Activated CD8-positive, alpha-beta memory T cell treated with anti-CD3 and anti-CD28 coated beads for 24 hours (primary cell): ENCODE results near the gene CPNE5.

Source experiments
- DNase-seq: peaks from one replicate; pipeline ENCODE4 v3.0.0-alpha.2; 2020

Gene CPNE5

DNA sequence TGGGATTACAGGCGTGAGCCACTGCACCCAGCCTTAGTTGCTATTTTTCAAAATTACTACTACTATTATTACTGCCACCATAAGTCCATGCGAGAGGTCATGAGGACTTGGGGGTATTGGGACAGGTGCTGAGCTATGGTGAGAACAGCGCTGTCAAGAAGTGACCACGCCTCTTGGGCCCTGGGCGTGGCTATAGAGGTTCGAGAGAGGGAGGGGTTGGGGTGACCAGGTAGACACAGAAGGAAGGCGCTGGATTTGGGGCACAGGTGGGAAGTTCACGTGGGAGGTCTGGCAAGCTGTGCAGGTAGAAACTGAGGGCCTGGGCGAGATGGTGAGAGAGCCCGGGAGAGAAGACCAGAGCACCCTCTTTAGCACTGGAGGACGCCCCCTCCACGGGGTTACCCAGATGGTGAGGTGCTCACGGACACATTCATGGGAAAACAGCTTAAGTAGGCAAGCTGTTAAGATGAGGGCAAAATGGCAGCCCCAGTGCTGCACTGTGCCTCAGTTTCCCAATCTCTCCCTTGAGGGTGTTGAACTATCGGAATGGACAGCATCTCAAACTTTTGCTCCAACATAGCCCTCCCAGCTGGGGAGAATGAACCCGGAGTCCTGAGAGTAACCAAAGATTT is 80.6 kb downstream of the CPNE5 start:
- DNase-seq = no peak

- DNase-seq = no peak
Measured at GRCh38 chr6:36757943-36758508, 81.2 kb downstream of the CPNE5 start.

DNA sequence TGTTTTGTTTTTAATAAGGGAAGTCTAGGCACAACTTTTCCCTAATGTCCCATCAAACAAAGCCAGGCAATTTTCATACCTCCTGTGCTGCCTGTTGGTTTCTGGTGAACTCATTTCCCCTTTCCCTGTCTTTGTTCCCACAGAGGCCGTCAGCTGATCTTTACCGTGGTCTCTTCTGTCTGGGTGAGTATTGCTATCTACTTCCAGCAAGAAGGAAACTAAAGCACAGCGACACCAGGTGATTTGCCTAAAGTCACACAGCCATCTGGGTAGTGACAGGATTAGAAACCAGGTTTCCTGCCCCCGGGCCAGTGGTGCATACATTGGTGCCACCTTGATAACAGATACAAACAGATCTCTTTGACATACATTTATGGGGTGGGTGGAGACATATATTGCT is 82.0 kb downstream of the CPNE5 start:
- DNase-seq = no peak

GRCh38 chr6:36756786-36757185 is 82.5 kb downstream of the CPNE5 start:
- DNase-seq = no peak

GRCh38 chr6:36755435-36756348 is 83.6 kb downstream of the CPNE5 start:
- DNase-seq = peak; percentile 82

- no peak for DNase-seq
Measured at GRCh38 chr6:36754582-36755434, 84.4 kb downstream of the CPNE5 start.

DNA sequence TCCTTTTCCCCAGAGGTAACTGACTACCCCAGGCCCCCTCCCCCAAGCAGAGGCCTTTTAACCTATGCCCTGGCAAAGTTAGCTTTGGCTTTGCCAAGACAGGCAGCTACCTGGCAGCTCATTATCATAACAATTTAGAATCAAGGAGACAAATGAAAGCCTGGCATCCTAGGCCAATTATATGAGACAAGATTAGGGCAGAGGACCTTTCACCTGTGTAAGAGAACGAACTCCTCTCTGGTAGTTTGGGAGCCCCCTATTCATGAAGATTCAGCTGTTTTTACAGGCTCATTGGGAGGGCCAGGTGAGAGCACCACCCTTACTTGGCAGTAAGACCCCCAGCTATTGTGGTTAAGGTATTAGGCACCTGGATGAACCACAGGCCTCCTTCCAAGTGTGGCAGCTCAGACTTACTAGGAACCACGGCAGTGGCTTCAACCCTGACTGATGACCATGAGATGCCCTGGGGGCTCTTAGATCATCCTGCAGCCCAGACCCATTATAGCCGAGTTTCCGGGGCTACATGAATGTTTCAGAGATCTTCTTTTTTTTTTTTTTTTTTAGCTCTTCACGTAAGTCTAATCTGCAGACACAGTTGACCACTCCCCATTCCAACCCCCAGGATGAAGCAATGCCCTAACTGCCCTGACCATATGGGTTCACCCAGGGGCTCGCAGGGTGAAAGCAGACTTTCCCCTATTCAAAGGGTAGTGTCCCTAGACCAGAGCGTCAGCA is 85.4 kb downstream of the CPNE5 start:
- DNase-seq = no peak

DNA sequence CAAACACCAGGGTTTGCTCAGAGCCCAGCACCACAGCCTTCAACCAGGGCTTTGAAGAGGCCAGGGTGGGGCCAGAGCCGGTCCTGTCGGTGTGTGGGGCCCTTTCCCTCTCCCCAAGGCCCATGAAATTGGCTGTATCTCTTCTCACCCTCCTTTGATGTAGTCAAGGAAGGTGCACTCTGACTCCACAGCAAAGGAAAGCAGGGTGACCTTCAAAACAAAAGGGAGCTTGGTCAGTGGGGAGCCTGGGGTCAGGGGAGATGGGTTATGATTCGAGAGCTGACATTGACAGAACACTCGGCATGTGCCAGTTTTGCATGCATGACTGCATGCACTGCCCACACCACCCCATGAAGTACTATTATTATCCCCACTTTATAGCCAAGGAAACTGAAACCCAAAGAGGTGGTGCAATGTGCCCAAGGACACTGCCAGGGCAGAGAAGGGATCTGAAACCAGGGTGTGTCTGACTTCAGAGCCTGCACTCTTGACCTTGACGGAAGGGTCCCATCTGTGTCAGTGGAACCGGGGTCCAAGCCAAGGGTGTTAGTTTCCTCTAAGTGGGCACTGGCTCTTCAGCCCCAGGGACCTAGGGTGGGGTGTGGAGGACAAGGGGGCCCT is 86.2 kb downstream of the CPNE5 start:
- DNase-seq = no peak

- DNase-seq = no peak
Measured at GRCh38 chr6:36752187-36752885, 86.9 kb downstream of the CPNE5 start.

- no peak for DNase-seq
Measured at GRCh38 chr6:36751833-36752186, 87.4 kb downstream of the CPNE5 start.

GRCh38 chr6:36751091-36751490 is 88.2 kb downstream of the CPNE5 start:
- no peak for DNase-seq

DNA sequence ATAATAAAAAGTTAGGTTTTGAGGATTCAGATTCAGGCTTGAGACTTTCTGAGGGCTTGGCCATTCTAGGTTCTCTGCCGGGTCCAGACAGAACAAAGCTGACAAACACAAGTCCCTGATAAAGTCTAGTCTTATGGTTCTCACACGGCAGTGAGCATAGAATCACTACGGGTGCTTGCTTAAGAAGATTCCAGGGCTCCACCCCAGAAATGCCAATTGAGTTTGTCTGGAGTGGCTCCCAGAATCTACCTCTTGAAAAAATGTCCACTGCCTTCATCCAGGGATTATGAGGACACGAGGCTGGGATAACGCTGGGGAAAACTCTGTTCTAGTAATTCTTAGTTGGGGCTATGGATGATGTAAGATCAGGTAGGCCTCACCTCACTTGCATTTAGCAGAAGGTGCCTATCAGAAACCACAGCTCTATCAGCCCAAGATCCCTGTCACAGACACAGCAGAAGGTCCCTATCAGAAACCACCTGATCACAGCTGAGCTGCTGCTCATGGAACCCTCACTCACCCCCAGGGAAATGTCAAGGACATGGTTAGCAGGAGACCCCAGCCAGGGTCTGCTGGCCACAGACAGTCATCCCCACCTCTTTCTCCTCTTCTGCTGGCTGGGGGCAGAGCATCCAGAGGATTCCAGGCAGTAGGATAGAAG is 89.3 kb downstream of the CPNE5 start:
- DNase-seq = no peak

DNA sequence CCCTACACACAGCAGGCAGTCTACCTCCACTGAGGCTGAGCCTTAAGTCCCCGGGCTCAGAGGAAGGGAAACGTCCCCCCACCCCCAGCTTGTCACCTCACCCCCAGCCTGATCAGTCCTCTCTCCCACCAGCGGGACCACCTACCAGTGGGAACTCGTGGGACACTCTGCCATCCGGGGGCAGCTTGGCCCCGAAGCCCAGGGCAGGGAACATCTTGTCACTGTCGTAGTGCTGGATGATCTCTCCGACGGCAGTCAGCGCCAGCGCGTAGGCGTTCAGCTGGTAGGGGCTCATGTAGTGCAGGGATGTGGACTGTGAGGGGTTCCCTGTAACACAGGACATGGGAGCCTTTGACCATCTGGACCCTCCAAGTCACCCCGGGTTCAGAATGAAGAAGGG is 93.0 kb downstream of the CPNE5 start:
- DNase-seq = no peak

- DNase-seq = no peak
Measured at GRCh38 chr6:36745836-36746235, 93.4 kb downstream of the CPNE5 start.

- no peak for DNase-seq
Measured at GRCh38 chr6:36745283-36745682, 94.0 kb downstream of the CPNE5 start.

DNA sequence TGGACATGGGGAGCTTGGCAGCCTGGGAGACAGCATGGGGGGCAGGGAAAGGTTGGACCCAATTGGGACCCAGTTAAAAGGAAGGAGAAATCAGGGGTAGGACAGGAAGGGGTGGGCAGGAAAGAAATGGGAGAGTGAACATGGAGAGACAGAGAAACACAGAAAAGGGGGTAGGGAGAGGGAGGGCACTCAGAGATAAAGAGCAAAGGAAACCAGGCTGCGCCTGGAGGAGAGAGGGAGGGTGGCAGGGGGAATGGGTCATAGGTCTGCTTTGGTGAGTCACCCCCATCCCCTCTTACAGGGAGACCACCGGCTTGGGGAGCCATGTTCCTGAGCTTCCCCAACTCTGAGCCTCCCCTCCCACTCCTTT is 95.0 kb downstream of the CPNE5 start:
- no peak for DNase-seq

DNA sequence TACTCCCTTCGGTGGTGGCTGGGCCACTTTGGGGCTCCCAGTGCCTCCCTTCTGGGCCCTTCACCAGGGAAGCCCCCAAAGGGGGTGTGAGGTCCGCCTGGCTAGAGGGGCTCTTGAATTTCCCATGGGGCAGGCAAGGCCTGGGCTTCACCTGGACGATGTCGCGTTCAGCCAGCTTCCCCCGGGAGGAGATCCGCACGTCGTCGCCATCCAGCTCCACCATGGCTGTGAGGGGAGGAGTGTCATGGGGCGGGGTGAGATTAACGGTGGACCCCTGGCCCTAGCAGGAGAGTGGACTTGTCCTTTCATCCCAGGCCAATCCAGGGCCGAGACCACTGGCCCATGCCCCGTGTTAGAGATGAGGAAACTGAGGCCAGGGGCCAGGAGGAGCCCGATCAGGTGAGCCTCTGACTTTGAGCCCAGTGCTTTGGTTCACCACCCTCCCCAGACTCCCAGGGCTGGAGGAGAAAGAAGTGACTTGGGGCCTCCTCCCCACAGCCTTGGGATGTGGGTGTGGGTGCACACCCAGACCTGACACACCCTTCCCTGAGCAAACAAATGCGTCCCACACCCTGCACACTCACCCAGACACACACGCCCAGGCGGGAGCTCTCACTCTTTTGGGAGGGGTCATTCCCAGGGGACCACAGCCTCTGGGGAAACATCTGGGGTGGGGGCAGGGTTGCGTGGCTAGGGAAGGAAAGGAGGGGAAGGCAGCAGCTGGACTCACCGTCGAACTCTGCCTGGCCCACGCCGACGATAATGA is 95.5 kb downstream of the CPNE5 start:
- no peak for DNase-seq

GRCh38 chr6:36743032-36743431 is 96.2 kb downstream of the CPNE5 start:
- DNase-seq = no peak

DNA sequence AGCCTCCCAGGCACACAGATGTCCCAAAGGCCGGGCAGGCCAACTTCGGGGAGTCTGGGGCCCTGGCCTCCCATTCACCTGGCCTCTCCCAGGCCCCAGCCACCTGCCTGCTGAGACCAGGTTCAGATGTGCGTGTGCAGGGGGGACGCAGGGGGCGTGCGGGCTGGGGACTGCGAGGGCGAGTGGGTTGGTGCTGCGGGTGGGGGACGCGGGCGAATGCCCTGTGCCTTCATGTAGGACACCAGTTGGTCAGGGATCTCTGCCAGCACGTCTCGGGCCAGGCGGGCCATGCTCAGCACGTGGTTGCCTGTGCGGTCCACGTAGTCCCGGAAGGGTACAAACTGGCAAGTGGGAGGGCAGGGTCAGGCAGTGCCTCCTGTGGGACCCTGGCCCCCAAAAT is 97.1 kb downstream of the CPNE5 start:
- no peak for DNase-seq

- no peak for DNase-seq
Measured at GRCh38 chr6:36740818-36741179, 98.4 kb downstream of the CPNE5 start.
